ENCODE results near the gene GRWD1. TPM values are rescaled to one million over a fixed set of nuclear protein-coding genes. Genes with fewer than 3 reads are reported as not detected.

GRWD1 gene
- 10 to 100 TPM; 11.9 TPM for total RNA-seq

- intact Hi-C loops (cut with DNase I), result no loop called here
- peaks cover 5 to 11% of the 10 kb centered on the region in 2 donors for H3K36me3 ChIP-seq (replicated peaks in 1 of 2; ENCODE audit: insufficient read depth in 1 of 2, low read depth in 2 of 2)
- H3K9me3 ChIP-seq, result peaks cover 0 to 4% (median 0%) of the 10 kb centered on the region in 3 donors
- peaks cover 24% of the 10 kb centered on the region for H3K4me1 ChIP-seq
- H3K27ac ChIP-seq, result peak within 1 kb of the TSS; percentile 74 to 86 (median 80)
- no peaks in the 10 kb centered on the region for H3K27me3 ChIP-seq
- 0% methylated on average over 29 to 60 of the region's 61 CpGs for WGBS, 2 donors
- peak; percentile 91 to 97 (median 92) for DNase-seq
- peak within 1 kb of the TSS; percentile 33 to 89 for H3K4me3 ChIP-seq
- no peak for TF ChIP-seq CTCF (IDR thresholded peaks at IDR 0.05)
- TF ChIP-seq POLR2A (IDR thresholded peaks at IDR 0.05), result peak in 2 of 3 donors; percentile 72 to 76
- ATAC-seq, result peak; percentile 92
Observed at GRCh38 chr19:48445606-48446481, at the start of gene GRWD1. Gene GRWD1, plus strand, starts transcription at chr19:48445983. Its CDS starts 23 bp downstream, at chr19:48446006.

- H3K27ac ChIP-seq, result no peak overlapping the region
- TF ChIP-seq POLR2A (IDR thresholded peaks at IDR 0.05), result no peak
- TF ChIP-seq CTCF (IDR thresholded peaks at IDR 0.05), result no peak
- intact Hi-C loops (cut with DNase I), result no loop called here
- H3K9me3 ChIP-seq, result no peaks in the 10 kb centered on the region
- 52 to 53% methylated on average over 22 to 24 of the region's 24 CpGs for WGBS, 2 donors
- H3K4me1 ChIP-seq, result peaks cover 23% of the 10 kb centered on the region
- peaks cover 0 to 42% of the 10 kb centered on the region in 2 donors for H3K27me3 ChIP-seq
- H3K4me3 ChIP-seq, result no peak overlapping the region
- H3K36me3 ChIP-seq (replicated peaks in 1 of 2; ENCODE audit: insufficient read depth in 1 of 2, low read depth in 2 of 2), result no peaks in the 10 kb centered on the region
- no peak for ATAC-seq
- no peak for DNase-seq
Observed at GRCh38 chr19:48396016-48396823, 49.6 kb upstream of the GRWD1 start.

GRCh38 chr19:48396824-48397176 is 49.0 kb upstream of the GRWD1 start:
- H3K9me3 ChIP-seq, result no peaks in the 10 kb centered on the region
- H3K4me3 ChIP-seq, result no peak overlapping the region
- H3K4me1 ChIP-seq, result peaks cover 19% of the 10 kb centered on the region
- H3K36me3 ChIP-seq (replicated peaks in 1 of 2; ENCODE audit: insufficient read depth in 1 of 2, low read depth in 2 of 2), result no peaks in the 10 kb centered on the region
- intact Hi-C loops (cut with DNase I), result no loop called here
- ATAC-seq (no peak), DNase-seq (no peak)
- H3K27ac ChIP-seq, result no peak overlapping the region
- TF ChIP-seq CTCF (IDR thresholded peaks at IDR 0.05) (no peak), POLR2A (IDR thresholded peaks at IDR 0.05) (no peak)
- peaks cover 0 to 42% of the 10 kb centered on the region in 2 donors for H3K27me3 ChIP-seq
- 40 to 42% methylated on average over 2 of the region's 2 CpGs for WGBS, 2 donors

- H3K27me3 ChIP-seq, result peaks cover 0 to 42% of the 10 kb centered on the region in 2 donors
- WGBS, 2 donors, result 49 to 58% methylated on average over 22 of the region's 22 CpGs
Observed at GRCh38 chr19:48397263-48398101, 48.3 kb upstream of the GRWD1 start.

More at GRCh38 chr19:48397263-48398101, 48.3 kb upstream of the GRWD1 start:
- TF ChIP-seq POLR2A (IDR thresholded peaks at IDR 0.05), result no peak
- no peak for TF ChIP-seq CTCF (IDR thresholded peaks at IDR 0.05)
- intact Hi-C loops (cut with DNase I), result no loop called here
- Histone ChIP-seq H3K27ac (no peak overlapping the region), H3K4me3 (no peak overlapping the region), H3K4me1 (peaks cover 19% of the 10 kb centered on the region), H3K9me3 (no peaks in the 10 kb centered on the region), H3K36me3 (replicated peaks in 1 of 2; ENCODE audit: insufficient read depth in 1 of 2, low read depth in 2 of 2) (no peaks in the 10 kb centered on the region)
- DNase-seq, result no peak
- ATAC-seq, result no peak
